ENCODE data around the gene TMEM254.
"Not testable (repeated sequence)": the region's sequence is repeated elsewhere in the genome, so short reads cannot be mapped to it uniquely, and the experiment has no call there.

The TMEM254 gene

DNA sequence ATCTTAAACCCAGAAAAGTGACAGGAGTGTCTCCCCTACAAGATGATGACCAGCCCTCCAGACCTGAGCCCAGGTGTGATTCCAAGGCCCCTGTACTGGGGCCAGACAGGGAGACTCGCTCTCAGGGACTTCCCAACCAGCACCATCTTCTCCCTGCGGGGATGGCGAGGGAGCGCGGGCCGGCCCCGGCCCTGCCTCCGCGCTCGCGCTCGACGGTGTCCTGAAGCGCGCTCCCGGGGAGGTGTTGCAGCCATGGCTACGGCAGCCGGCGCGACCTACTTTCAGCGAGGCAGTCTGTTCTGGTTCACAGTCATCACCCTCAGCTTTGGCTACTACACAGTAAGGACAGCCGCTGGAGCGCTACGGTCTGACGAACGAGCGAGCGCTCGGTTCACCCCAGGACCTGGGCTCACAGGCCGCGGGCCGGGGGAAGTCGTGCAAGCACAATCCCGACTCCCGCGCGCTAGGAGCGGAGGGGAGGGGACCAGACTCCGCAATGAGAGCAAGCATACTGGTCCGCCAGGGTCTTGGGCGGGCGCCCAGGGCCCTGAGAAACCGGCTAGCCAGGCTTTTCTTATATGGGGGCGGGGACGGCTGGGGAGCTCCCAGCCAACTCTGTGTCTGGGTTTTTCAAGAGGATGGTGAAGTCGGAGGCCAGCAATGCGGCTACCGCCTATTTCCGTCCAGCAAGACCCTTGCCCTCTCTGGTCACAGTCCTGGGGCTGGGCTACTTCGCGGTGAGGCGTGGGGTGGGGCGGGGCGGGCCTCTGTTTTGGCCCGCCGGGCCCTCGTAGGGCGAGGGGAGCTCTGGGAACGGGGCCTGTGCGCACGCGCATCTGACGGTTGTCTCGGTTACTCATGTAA lies at the start of gene TMEM254:
Gene TMEM254, plus strand, starts transcription at position 218 of the 864 bp plus-strand sequence. Its CDS starts 35 bp downstream, at position 253.
- peak; percentile 72 for DNase-seq

- DNase-seq: not testable (repeated sequence)
These were observed 49.3 kb upstream of the TMEM254 start for GRCh38 chr10:80029205-80029604.

- not testable (repeated sequence) for DNase-seq
These were observed 48.6 kb upstream of the TMEM254 start for GRCh38 chr10:80029865-80030264.

- no peak for DNase-seq
These were observed 46.0 kb upstream of the TMEM254 start for GRCh38 chr10:80032503-80032902.

- DNase-seq: not testable (repeated sequence)
These were observed 43.7 kb upstream of the TMEM254 start for GRCh38 chr10:80034766-80035165.

DNA sequence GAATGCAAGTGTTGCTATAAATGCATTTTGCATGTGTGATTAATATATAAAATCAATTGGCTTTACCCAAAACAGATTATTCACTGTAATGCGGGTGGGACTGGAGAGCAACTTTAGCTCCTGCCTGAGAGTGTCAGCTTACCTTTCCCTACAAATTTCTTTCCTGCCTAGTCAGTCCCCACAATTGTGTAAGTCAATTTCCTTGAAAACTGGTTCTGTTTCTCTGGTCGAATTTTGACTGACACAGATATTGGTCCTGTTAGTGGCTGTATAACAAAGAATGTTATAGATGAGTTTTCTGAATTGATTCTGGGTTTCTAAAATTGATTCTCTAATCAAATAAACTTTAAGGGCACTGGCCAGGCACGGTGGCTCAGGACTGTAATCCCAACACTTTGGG lies 43.0 kb upstream of the TMEM254 start:
- DNase-seq: not testable (repeated sequence)

- not testable (repeated sequence) for DNase-seq
These were observed 41.5 kb upstream of the TMEM254 start for GRCh38 chr10:80036921-80037500.

- DNase-seq: not testable (repeated sequence)
These were observed 40.2 kb upstream of the TMEM254 start for GRCh38 chr10:80038226-80038625.

GRCh38 chr10:80041162-80041561 lies 37.3 kb upstream of the TMEM254 start:
- DNase-seq: no peak

GRCh38 chr10:80044935-80045334 lies 33.5 kb upstream of the TMEM254 start:
- DNase-seq: not testable (repeated sequence)

GRCh38 chr10:80046629-80047441 lies 31.6 kb upstream of the TMEM254 start:
- DNase-seq: no peak

GRCh38 chr10:80050752-80051151 lies 27.7 kb upstream of the TMEM254 start:
- no peak for DNase-seq

- DNase-seq: no peak
These were observed 26.5 kb upstream of the TMEM254 start for GRCh38 chr10:80051993-80052392.

DNA sequence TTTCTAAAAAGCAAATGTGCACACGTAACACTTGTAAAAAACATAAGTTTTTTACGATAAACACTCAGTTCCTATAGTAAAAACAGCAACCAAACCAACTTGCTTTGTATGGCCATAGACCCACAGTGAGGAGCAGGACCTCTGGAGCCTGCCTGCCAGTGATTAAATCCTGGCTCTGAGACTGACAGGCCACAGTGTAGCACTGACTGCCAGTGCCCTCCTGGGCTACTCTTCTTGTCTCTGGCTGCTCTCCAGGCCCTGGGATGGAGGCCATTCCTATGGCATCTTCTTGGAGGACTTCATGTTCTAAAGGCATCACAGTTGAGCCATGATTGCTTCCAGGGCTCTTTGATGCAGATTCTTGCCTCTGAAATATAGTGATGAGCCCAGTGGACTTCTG lies 22.7 kb upstream of the TMEM254 start:
- DNase-seq: no peak

DNA sequence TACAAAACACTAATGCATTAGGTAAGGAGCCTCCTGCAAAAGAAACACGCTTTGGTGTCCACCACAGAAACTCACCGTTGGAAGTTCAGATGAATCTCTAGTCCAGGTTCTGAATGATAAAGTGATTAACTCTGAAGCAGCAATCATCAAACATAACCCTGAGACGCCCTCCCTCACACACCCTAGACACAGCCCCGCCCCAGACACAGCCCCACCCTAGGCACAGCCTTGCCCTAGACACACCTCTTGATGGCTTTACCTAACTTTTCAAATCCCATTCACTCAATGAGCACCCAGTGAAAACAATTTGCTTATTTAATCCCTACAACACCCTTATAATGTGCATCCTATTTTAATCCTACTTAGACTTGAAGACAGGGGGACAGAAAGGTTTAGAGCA lies 21.3 kb upstream of the TMEM254 start:
- DNase-seq: no peak

DNA sequence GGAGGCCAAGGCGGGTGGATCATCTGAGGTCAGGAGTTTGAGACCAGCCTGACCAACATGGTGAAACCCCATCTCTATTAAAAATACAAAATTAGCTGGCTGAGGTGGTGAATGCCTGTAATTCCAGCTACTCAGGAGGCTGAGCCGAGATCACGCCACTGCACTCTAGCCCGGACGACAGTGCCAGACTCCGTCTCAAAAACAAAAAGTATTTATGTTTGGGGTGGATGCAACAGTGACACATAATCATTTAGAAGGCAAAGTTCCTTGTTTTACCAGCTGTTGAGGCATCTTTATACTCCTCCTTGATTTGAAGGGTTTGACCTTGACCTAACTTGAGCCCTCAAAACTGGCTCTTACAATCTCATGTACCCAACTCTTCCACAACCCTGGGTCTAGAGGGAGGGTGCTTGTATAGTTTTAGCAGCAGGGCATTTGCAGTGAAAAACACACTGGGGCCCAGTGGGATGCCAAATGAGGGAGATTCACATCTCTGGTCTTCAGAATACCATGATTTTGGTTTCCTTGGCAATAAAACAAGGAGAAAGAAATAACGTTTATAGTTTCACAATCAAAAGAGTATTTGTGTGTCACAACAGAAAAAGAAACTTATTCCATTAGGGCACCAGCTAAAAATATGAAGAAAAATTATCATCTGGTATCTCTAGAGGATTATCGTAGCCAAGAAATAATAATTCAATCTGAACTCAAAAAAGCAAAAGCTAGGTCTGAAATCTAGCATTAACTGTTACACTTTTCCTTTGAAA lies 14.2 kb upstream of the TMEM254 start:
- DNase-seq: no peak

GRCh38 chr10:80066809-80067208 lies 11.7 kb upstream of the TMEM254 start:
- DNase-seq: no peak

- not testable (repeated sequence) for DNase-seq
These were observed 10.6 kb upstream of the TMEM254 start for GRCh38 chr10:80067821-80068220.

DNA sequence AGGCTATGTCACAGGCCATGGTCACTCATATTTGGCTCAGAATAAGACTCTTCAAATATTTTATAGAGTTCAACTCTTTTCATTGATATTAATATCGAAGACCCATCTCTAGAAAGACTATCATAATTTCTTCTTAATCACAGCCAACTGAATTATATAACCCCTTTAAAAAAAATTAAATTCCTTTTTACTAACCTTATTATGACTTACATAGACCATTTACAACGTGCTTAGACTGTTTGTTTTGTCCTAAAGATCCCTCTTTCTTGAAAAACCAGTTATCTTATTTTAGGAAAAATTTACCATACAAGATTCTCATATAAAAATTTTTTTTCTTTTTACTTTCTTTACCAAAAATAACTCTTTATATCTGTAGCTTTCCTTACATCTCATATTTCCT lies 10.2 kb upstream of the TMEM254 start:
- no peak for DNase-seq

DNA sequence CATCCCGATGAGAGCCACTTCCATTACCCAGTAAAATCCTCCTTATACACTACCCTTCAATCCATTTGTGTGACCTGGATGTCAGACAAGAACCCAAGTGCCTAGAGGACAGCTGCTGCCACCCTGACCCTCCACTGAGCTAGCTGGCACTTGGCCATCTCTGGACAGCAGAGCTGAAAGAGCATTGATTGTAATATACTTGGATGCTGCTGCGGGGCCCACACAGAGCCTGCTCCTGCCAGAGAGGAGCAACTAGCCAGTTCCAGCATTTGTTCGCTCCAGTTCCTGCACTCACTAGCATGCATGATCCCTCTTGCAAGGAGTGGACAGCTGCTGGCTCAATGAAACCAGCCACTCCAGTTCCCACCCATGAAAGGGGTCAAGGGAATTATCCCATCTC lies 8.4 kb upstream of the TMEM254 start:
- DNase-seq: no peak

GRCh38 chr10:80072584-80072983 lies 5.9 kb upstream of the TMEM254 start:
- no peak for DNase-seq

DNA sequence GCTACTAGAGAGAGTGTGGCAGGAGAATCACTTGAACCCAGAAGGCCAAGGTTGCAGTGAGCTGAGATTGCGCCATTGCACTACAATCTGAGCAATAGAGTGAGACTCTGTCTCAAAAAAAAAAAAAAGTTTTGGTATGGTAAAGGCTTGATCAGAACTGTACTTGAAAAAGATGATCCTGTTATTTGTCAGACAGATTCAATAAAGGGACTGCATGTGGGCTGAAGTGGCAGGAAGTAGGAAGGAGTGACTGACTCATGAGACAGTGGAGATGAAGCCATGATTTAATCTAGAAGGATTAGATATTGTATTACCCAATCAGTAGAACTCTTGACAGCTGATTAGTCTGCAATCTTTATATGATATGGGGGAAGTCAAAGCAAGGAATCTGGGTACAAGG lies 2.7 kb upstream of the TMEM254 start:
- no peak for DNase-seq

All from NCI-H1092 (cell line).